ENCODE results near the gene ATP13A2.

ATP13A2 gene

DNA sequence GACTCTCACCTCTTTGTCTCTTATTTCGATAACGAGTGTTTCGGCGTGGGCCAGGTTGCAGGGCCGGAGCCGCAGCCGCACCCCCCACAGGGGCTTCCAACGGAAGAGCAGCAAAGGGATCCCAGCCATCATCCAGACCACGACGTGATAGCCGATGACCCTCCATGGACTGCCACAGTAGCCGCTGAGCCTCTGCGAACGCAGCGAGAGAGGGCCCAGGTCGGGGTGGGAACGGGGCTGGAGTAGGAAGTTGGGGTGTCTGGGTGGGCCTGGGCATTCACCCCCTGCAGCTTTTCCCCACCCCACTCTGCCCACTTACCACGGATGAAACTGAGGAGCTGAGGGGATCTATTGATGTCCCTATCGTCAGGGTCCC, 6.4 kb downstream of the ATP13A2 start:
- no peaks in the 10 kb centered on the region for H3K9me3 ChIP-seq (ENCODE audit: insufficient read depth, low read depth, low read length)
- peaks cover 15% of the 10 kb centered on the region for H3K4me1 ChIP-seq (ENCODE audit: insufficient read depth, low read length, poor library complexity, severe bottlenecking)
- H3K9me2 ChIP-seq (replicated peaks; ENCODE audit: low read depth, low read length), result no peaks in the 10 kb centered on the region
- H2AFZ ChIP-seq (ENCODE audit: low read length), result no peak overlapping the region
- H3K4me3 ChIP-seq (ENCODE audit: low read length, poor library complexity, severe bottlenecking), result no peak overlapping the region
- H3K27me3 ChIP-seq (ENCODE audit: insufficient read depth, low read length, poor library complexity, severe bottlenecking), result no peaks in the 10 kb centered on the region
- peaks cover 33% of the 10 kb centered on the region; the same call in 1 of the 2 replicates for H3K36me3 ChIP-seq (ENCODE audit: insufficient read depth, low read length)
- no peak overlapping the region for H3K9ac ChIP-seq (ENCODE audit: low read depth, low read length, poor library complexity, severe bottlenecking)
- H3K79me2 ChIP-seq (ENCODE audit: insufficient read depth, low read length), result peaks cover 27% of the 10 kb centered on the region
- no peaks in the 10 kb centered on the region for H3F3A ChIP-seq (ENCODE audit: low read depth)
- peaks cover 12% of the 10 kb centered on the region for H4K20me1 ChIP-seq (ENCODE audit: insufficient read depth, low read length, poor library complexity, severe bottlenecking)
- H3K4me2 ChIP-seq (ENCODE audit: low read depth, low read length, poor library complexity, severe bottlenecking), result no peak overlapping the region
- TF ChIP-seq, protein P1, sequence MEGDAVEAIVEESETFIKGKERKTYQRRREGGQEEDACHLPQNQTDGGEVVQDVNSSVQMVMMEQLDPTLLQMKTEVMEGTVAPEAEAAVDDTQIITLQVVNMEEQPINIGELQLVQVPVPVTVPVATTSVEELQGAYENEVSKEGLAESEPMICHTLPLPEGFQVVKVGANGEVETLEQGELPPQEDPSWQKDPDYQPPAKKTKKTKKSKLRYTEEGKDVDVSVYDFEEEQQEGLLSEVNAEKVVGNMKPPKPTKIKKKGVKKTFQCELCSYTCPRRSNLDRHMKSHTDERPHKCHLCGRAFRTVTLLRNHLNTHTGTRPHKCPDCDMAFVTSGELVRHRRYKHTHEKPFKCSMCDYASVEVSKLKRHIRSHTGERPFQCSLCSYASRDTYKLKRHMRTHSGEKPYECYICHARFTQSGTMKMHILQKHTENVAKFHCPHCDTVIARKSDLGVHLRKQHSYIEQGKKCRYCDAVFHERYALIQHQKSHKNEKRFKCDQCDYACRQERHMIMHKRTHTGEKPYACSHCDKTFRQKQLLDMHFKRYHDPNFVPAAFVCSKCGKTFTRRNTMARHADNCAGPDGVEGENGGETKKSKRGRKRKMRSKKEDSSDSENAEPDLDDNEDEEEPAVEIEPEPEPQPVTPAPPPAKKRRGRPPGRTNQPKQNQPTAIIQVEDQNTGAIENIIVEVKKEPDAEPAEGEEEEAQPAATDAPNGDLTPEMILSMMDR (conservative IDR thresholded peaks at IDR 0.05; ENCODE audit: low read length), result no peak
- TF ChIP-seq EZH2phosphoT487 (IDR thresholded peaks at IDR 0.05; ENCODE audit: borderline replicate concordance), result no peak

DNA sequence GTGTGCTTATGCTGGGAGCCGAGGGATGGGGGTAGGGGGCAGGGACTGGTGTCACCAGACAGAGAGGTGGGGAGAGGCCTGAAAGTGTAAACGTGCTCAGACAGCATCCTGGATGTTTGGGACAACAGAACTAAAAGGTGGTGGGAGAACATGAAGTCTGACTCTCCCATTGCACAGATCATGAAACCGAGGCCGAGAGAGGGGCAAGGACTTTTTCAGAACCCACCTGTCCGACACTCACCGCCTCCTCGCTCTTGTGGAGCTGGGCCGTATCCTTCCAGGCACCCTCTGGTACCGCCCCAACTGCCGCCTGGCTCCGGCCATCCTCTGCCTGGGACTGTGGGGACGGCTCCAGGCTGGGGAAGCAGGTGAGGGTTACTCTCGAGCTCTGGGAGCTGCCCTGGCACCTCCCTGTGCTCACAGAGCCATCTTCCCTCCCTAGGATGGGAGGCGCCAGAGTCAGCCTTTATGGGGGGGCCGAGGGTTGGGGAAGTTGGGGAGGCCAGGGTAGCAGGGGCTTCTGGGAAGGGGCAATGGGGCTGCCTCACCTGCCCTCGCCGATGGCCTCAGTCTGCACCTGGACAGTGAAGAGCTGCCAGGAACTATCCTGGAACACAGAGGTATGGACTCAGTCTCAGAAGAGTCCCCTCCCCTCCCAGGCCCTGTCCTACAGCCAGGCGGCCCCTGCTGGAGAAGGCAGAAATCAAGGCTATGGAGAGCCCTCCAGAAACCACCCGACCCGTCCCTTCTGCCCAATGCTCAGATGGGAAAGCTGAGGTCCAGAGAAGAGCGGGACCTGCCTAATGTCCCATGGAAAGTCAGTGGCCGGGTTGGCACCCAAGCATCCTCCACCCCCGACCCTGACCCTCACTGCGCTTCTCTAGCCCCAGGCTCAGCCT, 7.0 kb downstream of the ATP13A2 start:
- Histone ChIP-seq H3K9me3 (ENCODE audit: insufficient read depth, low read depth, low read length) (no peaks in the 10 kb centered on the region), H3K4me2 (ENCODE audit: low read depth, low read length, poor library complexity, severe bottlenecking) (no peak overlapping the region), H3K36me3 (ENCODE audit: insufficient read depth, low read length) (peaks cover 33% of the 10 kb centered on the region; the same call in 1 of the 2 replicates), H3K27me3 (ENCODE audit: insufficient read depth, low read length, poor library complexity, severe bottlenecking) (no peaks in the 10 kb centered on the region), H3K4me3 (ENCODE audit: low read length, poor library complexity, severe bottlenecking) (no peak overlapping the region), H3K9me2 (replicated peaks; ENCODE audit: low read depth, low read length) (no peaks in the 10 kb centered on the region), H3K4me1 (ENCODE audit: insufficient read depth, low read length, poor library complexity, severe bottlenecking) (peaks cover 8% of the 10 kb centered on the region), H3K79me2 (ENCODE audit: insufficient read depth, low read length) (peaks cover 20% of the 10 kb centered on the region), H3K9ac (ENCODE audit: low read depth, low read length, poor library complexity, severe bottlenecking) (no peak overlapping the region), H4K20me1 (ENCODE audit: insufficient read depth, low read length, poor library complexity, severe bottlenecking) (peaks cover 8% of the 10 kb centered on the region), H3F3A (ENCODE audit: low read depth) (no peaks in the 10 kb centered on the region), H2AFZ (ENCODE audit: low read length) (no peak overlapping the region)
- no peak for TF ChIP-seq EZH2phosphoT487 (IDR thresholded peaks at IDR 0.05; ENCODE audit: borderline replicate concordance)
- TF ChIP-seq, protein P1 (conservative IDR thresholded peaks at IDR 0.05; ENCODE audit: low read length), result no peak

DNA sequence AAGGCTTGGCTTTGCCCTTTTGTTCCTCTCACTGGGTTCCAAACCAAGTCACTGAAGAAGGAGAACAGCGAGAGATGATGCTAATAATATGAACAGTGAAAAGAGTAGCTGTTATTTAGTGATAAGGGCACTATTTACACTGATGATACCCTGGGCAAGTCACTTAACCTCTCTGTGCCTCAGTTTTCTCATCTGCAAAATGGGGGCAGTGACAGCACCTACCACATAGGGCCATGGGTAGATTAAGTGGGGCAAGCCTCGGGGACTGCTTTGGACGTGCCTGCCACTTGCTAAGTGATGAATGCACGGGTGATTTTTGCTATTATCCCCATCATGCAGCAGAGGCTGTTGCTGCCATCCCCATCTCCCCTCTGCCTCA, 9.2 kb downstream of the ATP13A2 start:
- H3F3A ChIP-seq (ENCODE audit: low read depth), result no peaks in the 10 kb centered on the region
- H3K9ac ChIP-seq (ENCODE audit: low read depth, low read length, poor library complexity, severe bottlenecking), result no peak overlapping the region
- no peak overlapping the region for H3K4me3 ChIP-seq (ENCODE audit: low read length, poor library complexity, severe bottlenecking)
- no peak overlapping the region for H2AFZ ChIP-seq (ENCODE audit: low read length)
- peaks cover 38% of the 10 kb centered on the region; the same call in 1 of the 2 replicates for H3K36me3 ChIP-seq (ENCODE audit: insufficient read depth, low read length)
- no peaks in the 10 kb centered on the region for H3K27me3 ChIP-seq (ENCODE audit: insufficient read depth, low read length, poor library complexity, severe bottlenecking)
- H3K79me2 ChIP-seq (ENCODE audit: insufficient read depth, low read length), result no peaks in the 10 kb centered on the region
- H4K20me1 ChIP-seq (ENCODE audit: insufficient read depth, low read length, poor library complexity, severe bottlenecking), result peaks cover 4% of the 10 kb centered on the region
- no peak overlapping the region for H3K4me2 ChIP-seq (ENCODE audit: low read depth, low read length, poor library complexity, severe bottlenecking)
- no peaks in the 10 kb centered on the region for H3K9me2 ChIP-seq (replicated peaks; ENCODE audit: low read depth, low read length)
- no peaks in the 10 kb centered on the region for H3K4me1 ChIP-seq (ENCODE audit: insufficient read depth, low read length, poor library complexity, severe bottlenecking)
- TF ChIP-seq, protein P1 (conservative IDR thresholded peaks at IDR 0.05; ENCODE audit: low read length), result no peak
- TF ChIP-seq EZH2phosphoT487 (IDR thresholded peaks at IDR 0.05; ENCODE audit: borderline replicate concordance), result no peak
- no peaks in the 10 kb centered on the region for H3K9me3 ChIP-seq (ENCODE audit: insufficient read depth, low read depth, low read length)

All from Loucy (cell line).